COLO829 (cell line): ENCODE measurements around the gene PDHA1.

Experiments
- DNase-seq: peaks from one replicate; pipeline ENCODE4 v3.0.0; 2012; ENCODE audit warnings: low spot score

Gene PDHA1

GRCh38 chrX:19375546-19375945, 31.8 kb downstream of the PDHA1 start:
- no peak for DNase-seq

DNA sequence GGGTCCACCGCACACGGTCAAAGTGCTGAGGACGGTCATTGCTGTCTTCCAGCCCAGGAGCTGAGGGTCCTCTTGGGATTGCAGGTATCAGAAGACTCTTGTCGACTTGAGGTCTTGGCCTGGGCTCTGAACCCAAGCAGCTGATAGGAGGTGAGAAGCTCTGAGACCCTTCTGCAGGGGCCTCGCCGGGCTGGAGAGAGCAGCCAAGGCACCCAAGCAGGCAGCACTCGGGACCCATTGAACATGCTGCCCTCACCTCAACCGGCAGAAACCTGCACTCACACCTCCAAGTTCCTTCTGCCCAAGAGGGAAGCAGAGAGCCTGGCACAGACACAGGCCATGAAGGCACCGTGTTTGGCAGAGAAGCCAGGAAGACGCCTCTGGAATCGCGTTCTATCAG, 34.1 kb downstream of the PDHA1 start:
- no peak for DNase-seq

GRCh38 chrX:19381326-19381725, 37.6 kb downstream of the PDHA1 start:
- DNase-seq: no peak

GRCh38 chrX:19382555-19383145, 38.9 kb downstream of the PDHA1 start:
- DNase-seq: peak; percentile 19

DNA sequence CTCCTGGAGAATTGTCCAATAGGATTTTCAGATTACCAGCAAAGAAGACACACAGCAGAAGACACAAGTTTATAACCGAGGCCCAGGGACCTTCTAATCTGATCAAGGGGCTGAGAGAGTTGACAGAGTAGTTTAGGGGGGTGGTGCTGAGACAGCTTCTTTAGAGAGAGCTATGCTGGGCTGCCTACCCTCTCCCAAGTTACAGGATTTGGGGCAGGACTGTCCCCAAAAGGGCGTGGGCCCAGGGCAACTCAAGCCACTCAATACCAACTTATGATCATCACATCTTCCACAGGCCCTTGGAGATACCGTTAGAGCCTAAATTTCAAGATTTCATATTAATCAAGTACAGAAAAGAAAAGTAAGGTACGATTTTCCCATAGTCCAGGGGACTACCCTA, 43.0 kb downstream of the PDHA1 start:
- DNase-seq: no peak

GRCh38 chrX:19388064-19388679, 44.4 kb downstream of the PDHA1 start:
- DNase-seq: no peak

- DNase-seq: no peak
Observed at GRCh38 chrX:19388741-19389140, 45.0 kb downstream of the PDHA1 start.

DNA sequence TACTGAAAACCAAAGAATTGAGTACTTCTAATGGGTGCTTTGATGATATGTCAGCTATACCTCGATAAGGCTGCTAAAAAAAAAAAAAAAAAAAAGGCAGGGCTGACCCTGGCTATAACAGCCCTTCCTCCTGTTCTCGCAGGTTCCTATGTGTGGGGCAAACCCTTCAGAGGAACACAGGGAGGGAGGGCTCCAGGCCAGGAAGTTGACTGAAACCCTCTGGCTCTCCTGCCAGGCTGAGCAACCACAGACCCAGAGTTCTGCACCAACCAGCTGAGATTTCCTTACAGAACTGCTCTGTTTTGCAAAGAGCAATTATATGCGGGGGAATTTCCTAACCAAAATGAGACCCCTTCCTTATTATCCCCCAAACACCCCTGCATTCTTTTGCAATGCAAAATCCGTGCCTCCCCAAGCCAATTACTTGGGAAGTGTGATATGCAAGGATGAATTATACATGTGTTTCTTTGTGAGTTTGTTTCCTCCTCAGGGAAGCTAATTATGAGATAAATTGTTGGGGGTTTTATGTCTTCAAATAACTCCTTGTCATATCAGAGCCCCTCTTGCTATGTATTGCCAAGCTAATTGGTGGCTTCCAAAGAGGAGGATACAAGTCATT, 45.6 kb downstream of the PDHA1 start:
- DNase-seq: no peak

DNA sequence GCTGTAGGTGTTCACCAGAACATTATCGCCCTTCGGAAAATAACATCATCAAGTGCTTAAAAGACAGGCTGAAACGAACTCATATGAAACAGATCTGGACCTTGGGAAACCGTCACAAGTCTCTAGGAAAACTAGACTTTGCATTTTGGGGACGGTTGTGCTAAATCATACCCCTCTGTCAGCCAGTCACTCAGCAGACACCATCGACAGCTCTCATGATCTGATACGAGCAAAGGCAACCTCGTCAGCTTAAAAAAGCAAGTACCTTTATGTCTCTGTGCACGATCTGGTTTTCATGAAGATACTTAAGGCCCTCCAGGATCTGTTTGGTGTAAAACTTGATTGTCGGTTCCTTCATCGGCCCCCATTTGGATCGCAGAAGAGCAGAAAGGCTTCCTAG, 48.4 kb downstream of the PDHA1 start:
- no peak for DNase-seq

- DNase-seq: no peak
Observed at GRCh38 chrX:19392703-19393102, 49.0 kb downstream of the PDHA1 start.

DNA sequence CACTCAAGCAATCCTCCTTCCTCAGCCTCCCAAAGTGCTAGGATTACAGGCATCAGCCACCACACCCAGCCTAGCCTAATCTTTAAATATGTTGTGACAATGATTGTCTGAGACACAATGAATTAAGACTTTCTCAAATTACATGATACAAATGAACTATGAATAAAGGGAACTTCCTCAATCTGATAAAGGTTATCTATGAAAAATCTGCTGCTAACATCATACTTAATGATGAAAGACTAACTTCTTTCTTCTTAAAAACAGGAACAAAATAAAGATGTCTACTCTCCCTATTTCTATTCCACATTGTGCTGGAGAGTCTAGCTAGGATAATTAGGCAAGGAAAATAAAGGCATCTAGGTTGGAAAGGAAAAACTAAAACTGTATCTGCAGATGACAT, 60.0 kb downstream of the PDHA1 start:
- DNase-seq: no peak

DNA sequence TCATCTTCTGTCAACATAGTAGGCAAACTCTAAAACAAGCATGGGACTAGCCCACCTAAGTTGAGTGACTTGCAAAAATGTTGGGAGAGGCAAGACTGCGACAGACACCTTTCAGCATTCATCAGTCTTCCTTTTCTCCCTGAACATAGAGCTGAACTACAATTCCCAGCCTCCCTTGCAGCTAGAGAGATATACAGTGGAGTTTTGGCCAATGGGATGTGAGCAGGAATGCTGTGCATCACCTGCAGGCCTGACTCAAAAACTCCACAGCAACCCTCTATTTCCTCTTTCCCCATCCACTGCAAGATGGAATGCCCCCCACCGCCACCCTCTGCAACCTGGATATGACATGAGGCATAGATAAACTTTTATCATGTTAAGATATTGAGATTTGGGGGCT, 66.5 kb downstream of the PDHA1 start:
- DNase-seq: no peak
